Activated CD4-positive, alpha-beta T cell treated with anti-CD3 and anti-CD28 coated beads, Interleukin-2, Interleukin-4, amounts not matched to agents 100 ng/mL and 50 ng/mL, durations not matched to agents 16 hours and 8 hours (primary cell): ENCODE results near the gene HLA-DQA1.
"Not testable (repeated sequence)": the region's sequence is repeated elsewhere in the genome, so short reads cannot be mapped to it uniquely, and the experiment has no call there.

Source experiments
- DNase-seq: peaks from one replicate; pipeline ENCODE4 v3.0.0-alpha.2; 2020; ENCODE audit warnings: low spot score

HLA-DQA1 gene

DNA sequence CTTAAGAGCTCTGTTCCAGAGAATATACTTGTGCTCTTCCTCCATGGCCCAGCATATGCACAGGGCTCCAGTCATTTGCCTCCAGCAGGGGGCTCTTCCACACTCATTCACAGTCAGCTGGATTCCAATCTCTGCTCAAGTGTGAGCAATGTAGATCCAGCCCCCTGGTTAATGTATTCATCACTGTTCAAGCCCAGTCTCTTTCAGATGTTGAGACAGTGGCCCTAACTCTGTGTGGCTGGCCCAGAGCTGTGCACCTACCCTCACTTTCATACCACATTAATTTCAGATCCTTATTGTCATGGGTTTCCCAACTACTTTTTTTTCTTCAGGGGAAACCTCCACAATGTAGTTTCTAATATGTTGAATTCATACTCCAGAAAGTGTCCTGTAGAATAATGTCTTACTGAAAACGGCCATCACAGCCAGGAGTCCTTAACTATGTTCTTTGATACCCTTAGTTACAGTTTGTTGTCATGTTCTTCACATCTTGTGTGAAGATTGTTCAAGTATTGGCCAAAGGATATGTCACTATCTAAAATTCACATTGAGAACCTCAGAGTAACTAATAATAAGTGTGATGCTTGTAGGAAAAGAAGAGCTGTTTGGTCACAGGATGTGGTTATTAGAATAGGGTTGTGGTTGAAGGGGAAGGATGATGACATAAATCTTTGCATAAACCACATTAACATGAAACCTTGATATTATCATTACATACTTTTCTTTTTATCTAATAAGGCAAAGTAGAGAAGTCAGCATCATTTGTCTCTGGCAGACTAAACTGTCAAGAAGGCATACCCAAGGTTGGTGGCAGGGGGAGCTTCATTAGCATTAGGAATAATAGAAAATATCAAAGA, 14.4 kb upstream of the HLA-DQA1 start:
- DNase-seq: peak; percentile 80

GRCh38 chr6:32623693-32624092, 13.5 kb upstream of the HLA-DQA1 start:
- peak; percentile 46 for DNase-seq

GRCh38 chr6:32624565-32624964, 12.6 kb upstream of the HLA-DQA1 start:
- DNase-seq: no peak

DNA sequence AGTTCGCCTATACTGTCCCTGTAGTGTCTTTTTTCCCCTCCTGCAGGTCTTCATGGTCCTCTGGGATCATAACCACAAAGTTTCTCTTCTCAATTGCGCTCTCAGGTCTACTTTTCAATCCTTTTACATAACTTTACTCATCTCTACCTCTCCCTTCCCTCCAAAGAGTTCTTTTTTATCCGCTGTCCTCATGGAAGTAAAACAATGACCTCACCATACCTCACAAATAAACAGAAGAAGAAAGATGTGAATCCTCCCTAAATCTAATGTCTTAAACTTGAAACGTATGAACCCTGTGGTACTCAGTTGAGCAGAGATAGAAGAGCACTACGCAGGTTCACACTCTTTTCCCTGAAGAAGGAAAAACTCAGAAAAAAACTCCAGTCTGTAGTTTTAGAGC, 12.1 kb upstream of the HLA-DQA1 start:
- DNase-seq: no peak

DNA sequence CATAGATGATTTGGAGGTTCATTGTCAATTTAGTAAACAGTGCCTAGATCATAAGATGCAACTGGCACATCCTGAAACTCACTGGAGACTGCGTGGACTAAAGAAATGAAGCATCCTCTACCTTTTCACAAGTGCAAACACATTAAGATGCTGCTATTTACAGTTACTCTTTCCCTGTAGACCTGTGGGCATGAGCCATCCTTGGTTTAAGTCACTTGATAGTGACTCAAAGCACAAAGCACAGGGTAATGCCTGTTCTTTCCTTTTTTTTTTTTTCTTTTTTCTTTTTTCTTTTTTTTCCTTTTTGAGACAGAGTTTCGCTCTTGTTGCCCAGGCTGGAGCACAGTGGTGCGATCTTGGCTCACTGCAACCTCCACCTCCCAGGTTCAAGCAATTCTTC, 10.0 kb upstream of the HLA-DQA1 start:
- DNase-seq: no peak

- peak; percentile 48 for DNase-seq
These were observed 9.4 kb upstream of the HLA-DQA1 start for GRCh38 chr6:32627831-32628230.

DNA sequence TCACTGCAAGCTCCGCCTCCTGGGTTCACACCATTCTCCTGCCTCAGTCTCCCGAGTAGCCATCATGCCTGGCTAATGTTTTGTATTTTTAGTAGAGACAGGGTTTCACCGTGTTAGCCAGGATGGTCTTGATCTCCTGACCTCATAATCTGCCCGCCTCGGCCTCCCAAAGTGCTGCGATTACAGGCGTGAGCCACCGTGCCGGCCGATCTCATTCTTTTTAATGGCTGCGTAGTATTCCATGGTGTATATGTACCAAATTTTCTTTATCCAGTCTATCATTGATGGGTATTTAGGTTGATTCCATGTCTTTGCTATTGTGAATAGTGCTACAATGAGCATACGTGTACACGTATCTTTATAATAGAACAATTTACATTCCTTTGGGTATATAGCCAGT, 7.4 kb upstream of the HLA-DQA1 start:
- DNase-seq: not testable (repeated sequence)

GRCh38 chr6:32635526-32636123, 1.6 kb upstream of the HLA-DQA1 start:
- no peak for DNase-seq

DNA sequence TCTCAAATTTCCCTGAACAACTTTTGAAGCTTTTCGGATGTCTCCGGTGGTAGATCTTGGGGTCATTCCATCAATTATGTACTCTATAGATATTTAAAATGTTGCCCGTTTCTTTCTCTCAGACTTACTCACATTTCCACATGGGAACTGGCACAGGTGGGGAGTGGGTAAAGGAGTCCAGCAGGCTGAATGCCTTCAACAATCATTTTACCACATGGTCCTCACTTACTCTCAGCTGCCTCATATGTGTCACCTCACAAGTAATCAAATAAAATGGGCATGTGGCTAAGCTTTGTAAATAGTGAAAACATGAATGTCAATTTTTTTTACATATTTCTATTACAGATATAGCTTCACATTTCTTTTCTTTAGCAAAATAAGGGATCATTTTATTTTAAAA, 677 bp downstream of the HLA-DQA1 start:
- no peak for DNase-seq

GRCh38 chr6:32638532-32639219, 1.5 kb downstream of the HLA-DQA1 start:
- no peak for DNase-seq

DNA sequence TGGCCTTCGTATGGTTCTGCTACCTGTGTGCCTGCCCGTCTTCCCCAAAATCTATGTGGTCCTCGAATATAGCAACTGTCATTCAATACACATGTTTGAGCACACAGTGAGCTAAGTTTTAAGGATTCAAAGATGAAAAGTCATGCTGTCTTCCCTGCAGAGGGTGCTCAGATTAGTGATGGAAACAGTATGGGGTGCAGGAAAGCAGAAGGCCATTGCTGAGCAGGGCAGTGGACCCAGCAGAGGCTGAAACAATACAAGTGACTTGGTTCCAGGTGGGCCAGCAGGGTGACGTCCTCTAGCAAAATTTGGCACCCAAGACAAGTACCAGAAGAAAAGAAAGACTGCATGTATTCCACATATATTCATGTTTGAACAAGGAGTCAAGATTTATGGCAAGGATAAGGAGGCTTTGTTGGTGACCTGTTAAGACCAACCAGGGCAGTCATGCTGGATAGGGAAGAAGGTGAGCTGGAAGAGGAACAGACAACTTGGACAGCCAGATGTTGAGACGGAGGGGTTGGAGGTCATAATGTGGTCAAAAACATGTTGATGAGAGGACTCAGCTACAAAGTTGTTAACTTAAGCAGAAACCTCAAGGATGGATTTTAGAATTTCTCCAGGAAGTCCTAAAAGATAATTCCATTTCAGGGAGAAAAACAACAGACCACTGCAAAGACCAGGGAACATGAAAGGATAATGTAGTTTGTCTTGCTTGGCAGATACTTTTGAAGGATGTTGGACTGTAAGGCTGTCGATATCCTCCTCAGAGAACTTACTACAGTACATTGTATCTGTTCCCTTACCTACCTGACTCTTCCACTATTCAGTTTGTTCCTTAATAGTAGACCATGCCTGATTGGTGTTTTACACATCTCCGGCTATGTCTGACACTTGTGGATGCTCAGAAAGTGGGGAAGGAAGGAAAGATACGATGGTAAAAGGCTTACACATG, 2.5 kb downstream of the HLA-DQA1 start:
- no peak for DNase-seq

GRCh38 chr6:32641122-32641521, 3.9 kb downstream of the HLA-DQA1 start:
- DNase-seq: no peak

GRCh38 chr6:32641785-32642719, 4.8 kb downstream of the HLA-DQA1 start:
- DNase-seq: not testable (repeated sequence)

DNA sequence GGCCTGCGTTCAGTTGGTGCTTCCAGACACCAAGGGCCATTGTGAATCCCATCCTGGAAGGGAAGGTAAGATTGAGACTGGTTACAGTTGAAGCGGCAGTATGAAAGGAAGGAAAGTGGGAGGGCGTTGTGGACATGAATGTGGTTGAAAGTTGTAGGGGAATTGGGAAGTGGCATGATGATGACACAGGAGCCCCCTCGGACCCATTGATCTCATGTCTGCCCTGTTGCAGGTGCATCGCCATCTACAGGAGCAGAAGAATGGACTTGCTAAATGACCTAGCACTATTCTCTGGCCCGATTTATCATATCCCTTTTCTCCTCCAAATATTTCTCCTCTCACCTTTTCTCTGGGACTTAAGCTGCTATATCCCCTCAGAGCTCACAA, 5.5 kb downstream of the HLA-DQA1 start:
- no peak for DNase-seq

- DNase-seq: no peak
These were observed 6.7 kb downstream of the HLA-DQA1 start for GRCh38 chr6:32643904-32644303.

DNA sequence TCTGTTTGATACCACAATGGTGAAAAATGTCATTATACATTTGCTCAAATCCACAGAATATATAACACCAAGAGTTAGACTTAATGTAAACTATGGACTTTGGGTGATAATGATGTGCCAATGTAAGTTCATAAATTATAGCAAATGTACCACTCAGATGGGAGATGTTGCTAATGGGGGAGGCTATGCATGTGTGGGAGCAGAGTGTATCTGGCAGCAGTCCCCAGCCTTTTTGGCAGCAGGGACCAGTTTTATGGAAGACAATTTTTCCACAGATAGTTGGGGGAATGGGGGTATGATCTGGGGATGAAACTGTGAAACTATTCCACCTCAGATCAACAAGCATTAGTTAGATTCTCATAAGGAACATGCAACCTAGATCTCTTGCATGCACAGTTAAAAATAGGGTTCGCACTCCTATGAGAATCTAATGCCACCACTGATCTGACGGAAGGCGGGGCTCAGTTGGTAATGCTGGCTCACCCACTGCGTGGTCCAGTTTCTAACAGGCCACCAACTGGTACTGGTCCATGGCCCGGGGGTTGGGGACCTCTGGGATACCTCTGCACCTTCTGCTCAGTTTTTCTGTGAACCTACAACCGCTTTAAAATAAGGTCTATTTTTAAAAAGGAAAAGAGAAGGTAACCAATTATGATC, 8.0 kb downstream of the HLA-DQA1 start:
- DNase-seq: no peak

GRCh38 chr6:32655203-32655710, 18.1 kb downstream of the HLA-DQA1 start:
- DNase-seq: no peak

DNA sequence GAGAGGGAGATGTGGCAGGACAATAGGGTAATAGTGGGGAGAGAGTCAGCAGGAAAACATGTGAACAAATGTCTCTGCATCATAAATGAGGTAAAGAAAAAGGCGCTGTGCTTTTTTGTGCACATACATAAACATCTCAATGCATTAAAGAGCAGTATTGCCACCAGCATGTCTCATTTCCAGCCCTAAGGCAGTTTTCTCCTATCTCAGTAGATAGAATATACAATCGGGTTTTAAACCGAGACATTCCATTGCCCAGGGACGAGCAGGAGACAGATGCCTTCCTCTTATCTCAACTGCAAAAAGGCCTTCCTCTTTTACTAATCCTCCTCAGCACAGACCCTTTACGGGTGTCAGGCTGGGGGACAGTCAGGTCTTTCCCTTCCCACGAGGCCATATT, 20.1 kb downstream of the HLA-DQA1 start:
- not testable (repeated sequence) for DNase-seq

DNA sequence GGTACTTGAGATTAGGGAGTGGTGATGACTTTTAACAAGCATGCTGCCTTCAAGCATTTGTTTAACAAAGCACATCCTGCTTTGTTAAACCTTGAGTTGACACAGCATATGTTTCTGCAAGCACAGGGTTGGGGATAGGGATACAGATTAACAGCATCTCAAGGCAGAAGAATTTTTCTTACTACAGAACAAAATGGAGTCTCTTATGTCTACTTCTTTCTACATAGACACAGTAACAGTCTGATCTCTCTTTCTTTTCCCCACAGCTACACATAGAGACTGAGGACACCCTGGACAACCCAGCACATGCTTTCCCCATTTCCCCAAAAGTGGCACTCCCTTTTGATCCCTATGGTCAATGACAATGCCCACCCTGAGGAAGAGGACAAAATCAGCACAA, 20.6 kb downstream of the HLA-DQA1 start:
- DNase-seq: not testable (repeated sequence)
